ENCODE measurements around the gene ZBTB32.
A peak's percentile ranks its signal among the peaks of the same experiment; 100 is the strongest.
"Not testable (repeated sequence)": the region's sequence is repeated elsewhere in the genome, so short reads cannot be mapped to it uniquely, and the experiment has no call there.

The ZBTB32 gene, protein sequence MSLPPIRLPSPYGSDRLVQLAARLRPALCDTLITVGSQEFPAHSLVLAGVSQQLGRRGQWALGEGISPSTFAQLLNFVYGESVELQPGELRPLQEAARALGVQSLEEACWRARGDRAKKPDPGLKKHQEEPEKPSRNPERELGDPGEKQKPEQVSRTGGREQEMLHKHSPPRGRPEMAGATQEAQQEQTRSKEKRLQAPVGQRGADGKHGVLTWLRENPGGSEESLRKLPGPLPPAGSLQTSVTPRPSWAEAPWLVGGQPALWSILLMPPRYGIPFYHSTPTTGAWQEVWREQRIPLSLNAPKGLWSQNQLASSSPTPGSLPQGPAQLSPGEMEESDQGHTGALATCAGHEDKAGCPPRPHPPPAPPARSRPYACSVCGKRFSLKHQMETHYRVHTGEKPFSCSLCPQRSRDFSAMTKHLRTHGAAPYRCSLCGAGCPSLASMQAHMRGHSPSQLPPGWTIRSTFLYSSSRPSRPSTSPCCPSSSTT

DNA sequence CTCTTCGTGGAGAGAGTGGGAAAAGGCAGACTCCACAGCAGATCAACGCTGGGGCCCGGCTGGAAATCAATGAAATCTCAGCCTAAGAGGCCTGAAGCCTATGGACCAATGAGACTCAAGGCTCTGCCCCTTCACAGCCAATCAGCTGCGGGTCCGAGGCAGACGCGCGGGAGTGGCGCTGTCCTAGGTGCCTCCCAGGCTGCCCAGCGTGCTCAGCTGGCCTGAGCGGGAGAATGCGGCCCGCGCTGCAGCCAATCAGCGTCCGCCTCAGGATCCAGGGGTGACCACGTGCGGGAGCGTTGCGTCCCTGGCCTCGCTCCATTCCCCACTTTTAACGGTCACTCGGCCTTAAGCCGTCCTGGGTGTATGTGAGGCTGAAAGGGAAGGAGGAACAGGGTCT, at the start of gene ZBTB32:
Gene ZBTB32 (plus strand): TSS at position 341 of the 400 bp plus-strand sequence. CDS start 10,069 bp downstream, outside the sequence.
- peak; percentile 68 for DNase-seq

DNA sequence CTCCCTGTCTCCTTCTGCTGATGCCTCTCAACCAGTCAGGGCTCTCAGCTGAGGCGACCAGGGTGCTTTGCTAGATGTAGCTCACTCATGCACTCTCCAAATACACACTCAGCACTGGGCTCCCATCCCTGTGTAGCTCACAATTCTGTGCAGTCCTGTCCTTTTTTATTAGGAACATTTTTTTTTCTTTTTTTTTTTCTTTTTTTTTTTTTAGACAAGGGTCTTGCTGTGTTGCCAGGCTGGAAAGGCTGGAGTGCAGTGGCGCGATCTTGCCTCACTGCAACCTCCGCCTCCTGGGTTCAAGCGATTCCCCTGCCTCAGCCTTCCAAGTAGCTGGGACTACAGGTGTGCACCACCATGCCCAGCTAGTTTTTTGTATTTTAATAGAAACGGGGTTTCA, 49.5 kb upstream of the ZBTB32 start:
- not testable (repeated sequence) for DNase-seq

DNA sequence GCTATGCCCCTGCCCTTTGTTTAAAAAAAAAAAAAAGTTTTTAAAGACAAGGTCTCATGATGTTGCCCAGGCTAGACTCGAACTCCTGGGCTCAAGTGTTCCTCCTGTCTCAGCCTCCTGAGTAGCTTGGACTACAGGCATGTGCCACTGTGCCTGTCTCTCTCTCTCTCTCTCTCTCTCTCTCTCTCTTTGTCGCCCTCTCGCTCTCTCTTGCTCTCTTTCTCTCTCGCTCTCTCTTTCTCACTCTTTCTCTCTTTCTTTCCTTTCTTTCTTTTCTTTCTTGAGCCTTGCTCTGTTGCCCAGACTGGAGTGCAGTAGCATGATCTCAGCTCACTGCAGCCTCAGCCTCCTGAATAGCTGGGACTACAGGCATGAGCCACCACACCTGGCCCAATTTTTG, 48.8 kb upstream of the ZBTB32 start:
- no peak for DNase-seq

DNA sequence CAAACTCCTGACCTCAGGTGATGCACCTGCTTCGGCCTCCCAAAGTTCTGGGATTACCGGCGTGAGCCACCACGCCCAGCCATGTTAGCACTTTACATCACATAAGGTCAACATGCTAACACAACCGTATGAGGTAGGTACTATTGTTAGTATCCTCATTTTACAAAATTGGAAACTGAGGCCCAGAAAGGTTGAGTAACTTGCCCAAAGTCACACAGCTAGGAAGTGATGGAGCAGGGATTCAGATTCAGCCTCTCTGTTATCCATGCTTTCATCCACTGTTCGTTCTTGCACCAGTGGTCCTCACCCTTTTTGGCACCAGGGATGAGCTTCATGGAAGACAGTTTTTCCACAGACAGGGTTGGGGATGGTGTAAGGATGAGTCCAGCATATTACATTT, 47.7 kb upstream of the ZBTB32 start:
- DNase-seq: no peak

DNA sequence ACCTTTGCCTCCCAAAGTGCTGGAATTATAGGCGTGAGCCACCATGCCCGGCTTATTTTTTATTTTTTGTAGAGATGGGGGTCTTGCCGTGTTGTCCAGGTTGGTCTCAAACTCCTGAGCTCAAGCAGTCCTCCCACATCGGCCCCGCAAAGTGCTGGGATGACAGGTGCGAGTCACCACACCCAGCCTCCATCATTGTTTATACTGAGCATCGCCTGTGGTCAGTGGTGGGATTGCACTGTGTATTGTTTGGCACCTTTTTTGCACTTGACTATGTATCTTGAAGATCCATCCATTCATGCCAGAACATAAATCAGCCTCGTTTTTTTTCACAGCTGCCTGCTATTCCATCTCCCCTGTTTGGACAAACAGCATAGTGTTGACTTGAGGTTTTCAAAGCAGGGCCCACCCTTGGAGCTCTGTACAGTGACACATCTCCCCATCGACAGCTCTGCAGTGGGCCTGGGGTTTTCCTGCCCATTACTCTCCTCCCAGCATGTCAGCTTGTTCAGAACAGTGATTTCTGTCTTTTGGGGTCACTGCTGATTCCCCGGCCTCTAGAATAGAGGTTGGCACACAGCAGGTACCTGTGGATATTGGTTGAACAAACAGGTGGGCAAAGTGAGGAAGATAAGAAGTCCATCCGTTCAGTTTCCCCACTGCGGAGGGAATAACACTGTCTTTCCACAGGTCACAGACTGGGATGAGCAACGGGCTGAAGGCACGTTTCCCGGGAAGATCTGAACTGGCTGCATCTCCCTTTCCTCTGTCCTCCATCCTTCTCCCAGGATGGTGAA, 46.3 kb upstream of the ZBTB32 start:
- DNase-seq: no peak

DNA sequence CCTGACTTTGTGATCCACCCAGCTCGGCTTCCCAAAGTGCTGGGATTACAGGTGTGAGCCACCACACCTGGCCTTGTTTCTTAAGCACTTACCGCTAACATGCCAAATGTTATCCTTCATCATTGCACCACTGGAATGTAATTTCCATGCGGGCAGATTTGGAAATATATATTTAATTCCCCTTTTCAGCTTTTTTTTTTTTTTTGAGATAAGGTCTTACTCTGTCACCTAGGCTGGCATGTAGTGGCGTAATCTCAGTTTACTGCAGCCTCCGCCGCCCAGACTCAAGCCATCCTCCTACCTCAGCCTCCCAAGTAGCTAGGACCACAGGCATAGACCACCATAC, 42.4 kb upstream of the ZBTB32 start:
- no peak for DNase-seq

DNA sequence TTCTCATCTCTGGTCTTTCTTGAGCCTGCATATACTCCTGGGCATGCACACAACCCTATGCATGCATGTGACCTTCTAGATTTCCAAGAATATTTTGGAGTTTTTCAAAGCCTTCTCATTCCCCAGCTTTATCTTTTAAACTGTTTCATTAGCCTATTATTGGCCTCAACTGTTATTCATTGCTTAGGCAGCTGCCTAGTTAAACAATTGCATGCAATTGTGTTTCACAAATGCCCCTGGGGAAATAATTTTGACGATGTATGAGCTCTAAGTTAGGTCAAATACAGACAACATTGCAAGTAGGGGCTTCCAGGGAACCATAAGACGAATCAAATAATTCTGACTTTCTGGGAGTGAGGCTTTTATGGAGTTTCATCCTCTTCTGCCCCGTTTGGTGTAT, 40.4 kb upstream of the ZBTB32 start:
- no peak for DNase-seq

DNA sequence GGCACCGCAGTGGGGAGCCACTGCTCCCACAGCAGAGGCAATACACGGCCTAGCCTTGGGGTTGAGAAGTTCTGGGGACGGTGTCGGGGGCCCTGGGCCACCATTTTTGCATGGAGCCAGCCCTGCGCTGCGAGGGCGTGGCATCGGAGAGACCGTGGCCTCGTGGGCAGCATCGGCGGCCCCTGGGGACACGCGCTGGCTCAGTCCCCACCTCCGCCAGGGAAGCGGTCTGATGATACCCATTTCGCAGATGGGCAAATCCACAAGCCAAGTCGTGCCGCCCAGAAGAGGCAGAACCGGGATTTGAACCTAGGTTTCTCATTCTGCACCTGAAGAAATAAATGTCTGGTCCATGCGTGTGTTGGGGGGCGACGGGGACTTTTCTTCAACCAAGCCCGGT, 39.2 kb upstream of the ZBTB32 start:
- DNase-seq: no peak

DNA sequence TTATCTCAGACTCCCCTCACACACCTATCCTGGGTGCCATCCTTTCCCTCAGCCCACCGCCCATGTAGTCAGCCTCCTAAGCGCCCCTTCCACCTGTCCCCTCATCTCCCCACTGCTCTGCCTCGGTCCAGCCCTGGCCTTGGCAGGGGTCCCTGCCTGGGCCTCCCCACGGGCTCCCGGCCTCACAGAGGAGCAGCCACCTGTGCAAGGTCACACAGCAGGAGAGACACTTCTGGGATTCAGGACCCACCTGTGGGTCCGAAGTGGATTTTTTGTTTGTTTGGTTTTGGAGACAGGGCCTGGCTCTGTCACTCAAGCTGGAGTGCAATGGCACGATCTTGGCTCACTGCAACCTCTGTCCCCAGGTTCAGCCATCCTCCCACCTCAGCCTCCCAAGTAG, 38.8 kb upstream of the ZBTB32 start:
- DNase-seq: no peak

DNA sequence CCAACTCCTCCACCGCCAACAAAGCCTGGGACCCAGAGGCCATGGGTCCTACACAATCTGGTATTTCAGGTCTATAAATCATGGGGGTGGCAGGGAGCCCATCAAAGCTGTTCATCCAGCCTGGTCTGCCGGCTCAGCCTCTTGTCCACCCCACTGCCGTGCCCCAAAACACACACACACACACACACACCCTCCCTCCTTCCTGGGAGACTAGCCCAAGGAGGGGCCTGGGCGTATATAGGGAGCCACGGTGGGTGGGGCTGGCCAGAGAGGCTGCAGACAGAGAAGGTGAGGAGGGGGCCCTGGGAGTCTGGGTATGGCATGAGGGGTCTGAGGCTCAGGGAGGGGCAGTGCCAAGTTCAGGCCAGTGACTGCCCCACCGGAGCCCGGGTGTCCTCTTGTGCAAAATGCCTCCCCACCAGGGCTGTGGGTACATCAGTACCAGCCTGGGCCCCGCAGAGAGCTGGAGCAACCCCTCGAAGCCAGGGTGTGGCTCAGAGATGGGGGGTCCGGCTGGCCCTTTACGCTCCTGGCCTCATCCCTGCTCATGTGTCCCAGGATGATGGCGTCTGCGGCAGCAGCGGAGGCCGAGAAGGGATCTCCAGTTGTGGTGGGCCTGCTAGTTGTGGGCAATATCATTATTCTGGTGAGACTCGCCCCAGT, 38.0 kb upstream of the ZBTB32 start, which contains the start of gene UPK1A:
Gene UPK1A (plus strand): TSS at position 267 of the 663 bp plus-strand sequence. CDS start 296 bp downstream, at position 563.
- DNase-seq: no peak

DNA sequence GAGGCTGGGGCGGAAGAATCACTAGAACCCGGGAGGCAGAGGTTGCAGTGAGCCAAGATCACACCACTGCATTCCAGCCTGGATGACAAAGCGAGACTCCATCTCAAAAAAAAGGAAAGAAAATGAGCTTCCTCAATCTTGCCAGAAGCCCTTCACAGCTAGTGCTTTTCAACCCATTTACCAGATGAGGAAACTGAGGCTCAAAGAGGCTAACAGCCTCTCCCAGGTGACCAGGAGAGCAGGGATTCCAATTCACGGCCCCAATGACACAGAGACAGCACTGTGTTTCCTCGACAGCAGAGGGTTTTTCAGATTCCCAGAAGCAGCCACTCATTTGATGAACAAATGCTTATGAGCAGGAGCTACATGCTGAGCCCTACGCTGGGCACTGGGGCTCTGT, 34.8 kb upstream of the ZBTB32 start:
- no peak for DNase-seq

DNA sequence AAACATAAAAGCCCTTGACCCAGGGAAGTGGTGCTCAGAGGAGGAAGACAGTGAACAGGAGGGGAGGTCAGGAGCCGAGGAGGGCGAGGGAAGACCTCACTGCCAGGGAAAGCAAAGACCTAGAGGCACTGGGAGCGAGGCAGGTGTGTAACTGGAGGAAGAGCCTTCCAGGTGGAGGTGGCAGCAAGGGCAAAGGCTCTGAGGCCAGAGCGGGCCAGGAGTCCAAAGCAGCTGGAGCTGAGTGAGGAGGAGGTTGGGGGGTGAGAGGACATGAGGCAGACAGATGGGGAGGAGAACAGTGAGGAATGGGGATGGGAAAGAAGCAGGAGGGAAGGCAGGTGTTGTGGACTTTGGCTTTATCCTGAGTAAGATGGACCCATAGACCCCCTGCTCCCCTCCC, 34.4 kb upstream of the ZBTB32 start:
- DNase-seq: no peak

DNA sequence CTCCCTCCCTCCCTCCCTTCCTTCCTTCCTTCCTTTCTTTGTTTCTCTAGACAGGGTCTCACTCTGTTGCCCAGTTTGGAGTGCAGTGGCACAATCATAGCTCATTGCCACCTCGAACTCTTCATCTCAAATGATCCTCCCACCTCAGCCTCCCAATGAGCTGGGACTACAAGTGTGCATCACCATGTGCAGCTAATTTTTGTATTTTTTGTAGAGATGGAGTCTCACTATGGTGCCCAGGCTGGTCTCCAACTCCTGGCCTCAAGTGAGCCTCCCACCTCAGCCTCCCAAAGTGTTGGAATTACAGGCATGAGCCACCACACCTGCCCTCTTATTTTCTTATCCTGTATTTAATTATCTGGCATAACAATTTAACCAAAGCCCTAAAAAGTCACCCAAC, 33.7 kb upstream of the ZBTB32 start:
- no peak for DNase-seq

DNA sequence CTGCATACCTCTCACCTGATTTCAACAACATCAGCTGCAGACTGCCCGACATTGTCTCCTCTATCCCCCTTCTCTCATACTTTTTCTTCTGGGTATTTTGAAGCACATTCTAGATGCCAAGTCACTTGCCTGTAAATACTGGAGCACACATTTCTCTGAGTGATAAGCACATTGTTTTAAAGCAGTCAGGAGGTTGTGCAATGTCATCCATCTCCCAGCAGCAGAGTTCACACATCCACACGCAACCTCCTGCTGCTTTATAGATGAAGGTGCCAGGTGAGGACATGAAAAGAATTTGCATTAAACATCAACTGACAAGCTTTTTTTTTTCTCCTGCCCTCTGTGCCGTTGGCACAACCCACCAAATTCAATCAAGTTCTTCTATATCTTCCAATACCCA, 32.5 kb upstream of the ZBTB32 start:
- no peak for DNase-seq

DNA sequence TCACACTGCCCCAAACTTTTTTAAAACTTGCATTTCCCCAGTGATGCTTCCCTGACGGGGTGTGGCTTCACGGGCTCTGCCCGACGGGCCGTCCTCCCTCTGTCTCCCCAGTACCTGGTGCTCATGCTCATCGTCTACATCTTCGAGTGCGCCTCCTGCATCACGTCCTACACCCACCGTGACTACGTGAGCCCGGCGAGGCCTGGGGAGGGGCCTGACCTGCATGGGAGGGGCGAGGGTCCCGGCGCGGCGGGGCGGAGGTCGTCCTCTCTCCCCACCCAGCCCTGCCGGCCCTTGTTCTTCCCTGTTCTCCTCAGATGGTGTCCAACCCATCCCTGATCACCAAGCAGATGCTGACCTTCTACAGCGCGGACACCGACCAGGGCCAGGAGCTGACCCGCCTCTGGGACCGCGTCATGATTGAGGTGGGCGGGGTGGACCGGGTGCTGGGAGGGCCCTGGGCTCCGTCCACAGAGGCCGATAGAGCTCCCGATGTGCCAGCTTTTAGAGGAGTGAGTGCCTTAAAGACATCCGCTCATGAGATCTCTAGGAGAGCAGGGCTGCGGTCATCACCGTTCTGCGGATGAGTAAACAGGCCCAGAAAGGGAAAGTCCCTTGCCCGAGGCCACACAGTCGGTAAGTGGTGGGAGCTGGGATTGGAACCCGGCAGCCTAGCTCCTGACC, 31.1 kb upstream of the ZBTB32 start:
- DNase-seq: peak; percentile 75

DNA sequence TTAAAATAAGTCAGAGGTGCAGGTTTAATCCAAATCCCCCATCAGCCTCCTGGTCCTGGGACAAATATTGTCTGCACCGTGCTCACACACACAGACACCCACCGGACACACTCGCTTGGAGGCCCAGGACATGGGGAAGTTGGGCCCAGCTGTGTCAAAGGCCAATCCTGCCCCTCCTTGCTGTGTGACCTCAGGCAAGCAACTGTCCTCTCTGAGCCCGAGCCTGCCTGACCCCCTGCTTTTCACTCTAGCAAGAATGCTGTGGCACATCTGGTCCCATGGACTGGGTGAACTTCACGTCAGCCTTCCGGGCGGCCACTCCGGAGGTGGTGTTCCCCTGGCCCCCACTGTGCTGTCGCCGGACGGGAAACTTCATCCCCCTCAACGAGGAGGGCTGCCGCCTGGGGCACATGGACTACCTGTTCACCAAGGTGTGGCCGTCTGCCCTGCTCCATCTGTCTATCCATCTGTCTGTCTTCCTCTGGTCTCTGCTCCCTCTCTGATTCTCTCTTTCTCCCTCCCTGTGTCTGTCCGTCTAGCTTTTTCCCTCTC, 28.7 kb upstream of the ZBTB32 start:
- no peak for DNase-seq

DNA sequence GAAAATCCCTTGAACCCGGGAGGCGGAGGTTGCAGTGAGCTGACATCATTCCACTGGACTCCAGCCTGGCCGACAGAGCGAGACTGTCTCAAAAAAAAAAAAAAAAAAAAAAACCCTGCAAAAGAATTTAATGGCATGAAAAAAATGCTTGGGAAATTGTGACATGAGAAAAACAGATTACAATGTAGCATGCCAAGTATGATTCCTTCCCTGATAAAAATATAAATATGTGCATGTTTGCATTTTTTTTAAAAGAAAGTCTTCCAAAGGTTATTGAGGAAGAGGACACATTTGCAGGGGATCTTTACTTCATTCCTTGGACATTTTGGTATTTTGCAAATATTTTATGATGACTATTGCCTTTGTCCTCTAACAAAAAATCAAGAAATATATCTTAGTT, 14.5 kb upstream of the ZBTB32 start:
- no peak for DNase-seq

DNA sequence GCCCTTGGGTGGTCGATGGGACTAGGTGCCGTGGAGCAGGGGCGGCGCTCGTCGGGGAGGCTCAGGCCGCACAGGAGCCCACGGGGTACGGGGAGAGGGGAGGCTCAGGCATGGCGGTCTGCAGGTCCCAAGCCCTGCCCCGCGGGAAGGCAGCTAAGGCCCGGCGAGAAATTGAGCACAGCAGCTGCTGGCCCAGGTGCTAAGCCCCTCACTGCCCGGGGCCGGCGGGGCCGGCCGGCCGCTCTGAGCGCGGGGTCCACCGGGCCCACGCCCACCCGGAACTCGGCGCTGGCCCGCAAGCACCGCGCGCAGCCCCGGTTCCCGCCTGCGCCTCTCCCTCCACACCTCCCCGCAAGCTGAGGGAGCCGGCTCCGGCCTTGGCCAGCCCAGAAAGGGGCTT, 13.3 kb upstream of the ZBTB32 start:
- DNase-seq: not testable (repeated sequence)

DNA sequence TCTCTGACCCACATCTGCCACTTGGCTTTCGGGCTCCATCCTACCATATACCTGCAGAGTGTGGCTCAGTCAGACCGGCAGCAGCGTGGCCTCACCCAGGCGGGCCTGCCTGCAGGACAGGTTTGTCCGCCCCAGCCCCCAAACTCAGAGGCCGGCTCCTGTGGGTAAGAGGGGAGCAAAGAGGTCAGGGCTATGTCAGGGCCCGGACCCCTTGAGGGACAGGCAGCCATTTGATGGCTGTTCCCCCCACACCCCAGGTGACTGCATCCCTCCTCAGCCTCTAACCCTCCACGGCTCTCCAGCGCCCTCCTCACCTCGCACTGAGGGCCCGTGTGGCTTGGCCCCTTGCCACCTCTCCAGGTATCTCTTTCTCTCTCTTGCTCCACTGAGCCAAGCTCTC, 12.3 kb upstream of the ZBTB32 start:
- no peak for DNase-seq

DNA sequence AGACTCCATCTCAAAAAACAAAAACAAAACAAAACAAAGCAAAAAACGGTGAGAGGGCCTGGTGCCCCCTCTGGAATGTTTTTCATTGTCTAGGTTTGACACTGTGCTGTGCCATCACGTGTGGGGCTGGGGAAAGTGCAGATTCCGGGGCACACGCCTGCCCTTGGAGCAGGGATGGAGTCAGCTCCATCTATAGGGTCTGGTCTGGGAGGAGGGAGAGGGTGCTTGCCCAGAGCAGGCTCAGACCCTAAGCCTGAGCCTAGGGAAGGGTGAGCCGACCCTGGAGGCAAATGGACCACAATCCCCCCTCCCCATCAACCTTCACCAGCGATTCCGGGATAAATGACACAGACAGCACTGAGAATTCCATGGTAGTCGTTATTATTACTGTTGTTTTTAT, 10.9 kb upstream of the ZBTB32 start:
- no peak for DNase-seq

DNA sequence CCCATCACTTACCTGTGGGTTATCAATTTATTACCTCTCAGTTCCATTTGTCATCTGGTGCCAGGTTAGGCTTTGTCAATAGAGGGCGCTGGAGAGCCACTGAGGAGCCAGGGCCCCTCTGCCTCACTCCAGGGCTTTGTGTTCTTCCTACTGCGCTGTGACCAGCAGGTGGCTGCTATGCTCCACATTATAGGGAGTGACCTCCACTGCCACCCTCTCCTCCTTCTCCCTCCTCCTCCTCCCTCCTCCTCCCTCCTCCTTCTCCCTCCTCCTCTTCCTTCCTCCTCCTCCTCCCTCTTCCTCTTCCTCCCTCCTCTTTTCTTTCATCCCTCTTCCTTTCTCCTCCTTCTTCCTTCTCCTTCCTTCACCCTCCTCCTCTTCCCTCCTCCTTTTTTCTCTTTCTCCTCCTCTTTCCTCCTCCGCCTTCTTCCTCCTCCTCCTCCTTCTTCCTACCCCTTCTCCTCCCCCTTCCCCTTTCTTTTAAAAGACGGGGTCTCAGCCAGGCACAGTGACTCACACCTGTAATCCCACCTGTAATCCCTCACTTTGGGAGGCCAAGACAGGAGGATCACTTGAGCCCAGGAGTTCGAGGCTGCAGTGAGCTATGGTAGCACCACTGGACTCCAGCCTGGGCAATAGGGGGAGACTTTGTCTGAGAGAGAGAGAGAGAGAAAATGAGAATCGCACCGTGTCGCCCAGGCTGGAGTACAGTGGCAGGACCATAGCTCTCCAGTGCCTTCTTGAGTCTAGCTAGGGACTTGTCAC, 10.3 kb upstream of the ZBTB32 start:
- peak; percentile 94 for DNase-seq

DNA sequence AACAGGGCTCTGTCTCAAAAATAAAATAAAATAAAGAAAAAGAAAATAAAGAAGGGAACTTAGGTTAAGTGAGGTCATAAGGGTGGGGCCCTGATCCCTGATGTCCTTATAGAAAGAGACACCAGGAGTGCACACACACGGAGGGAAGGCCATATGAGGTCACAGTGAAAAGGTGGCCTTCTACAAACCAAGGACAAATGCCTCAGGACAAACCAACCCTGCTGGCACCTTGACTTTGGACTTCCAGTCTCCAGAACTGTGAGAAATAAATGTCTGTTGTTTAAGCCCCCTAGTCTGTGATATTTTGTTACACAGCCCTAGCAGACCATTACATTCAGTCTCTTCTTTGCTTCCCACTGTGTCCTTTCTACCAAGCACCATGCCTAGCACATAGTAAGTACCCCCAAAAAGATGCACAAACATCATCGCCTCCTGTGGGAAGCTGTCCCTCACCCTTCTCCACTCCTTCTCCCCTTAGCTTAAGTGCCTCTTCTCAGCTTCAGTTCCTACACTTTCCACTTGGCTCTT, 8.4 kb upstream of the ZBTB32 start:
- DNase-seq: no peak

All from activated CD8-positive, alpha-beta memory T cell treated with anti-CD3 and anti-CD28 coated beads, Interleukin-2, amount 50 U/mL, for 48 hours (primary cell).